ENCODE measurements around the gene SARS1.
A peak's percentile ranks its signal among the peaks of the same experiment; 100 is the strongest.

DNA sequence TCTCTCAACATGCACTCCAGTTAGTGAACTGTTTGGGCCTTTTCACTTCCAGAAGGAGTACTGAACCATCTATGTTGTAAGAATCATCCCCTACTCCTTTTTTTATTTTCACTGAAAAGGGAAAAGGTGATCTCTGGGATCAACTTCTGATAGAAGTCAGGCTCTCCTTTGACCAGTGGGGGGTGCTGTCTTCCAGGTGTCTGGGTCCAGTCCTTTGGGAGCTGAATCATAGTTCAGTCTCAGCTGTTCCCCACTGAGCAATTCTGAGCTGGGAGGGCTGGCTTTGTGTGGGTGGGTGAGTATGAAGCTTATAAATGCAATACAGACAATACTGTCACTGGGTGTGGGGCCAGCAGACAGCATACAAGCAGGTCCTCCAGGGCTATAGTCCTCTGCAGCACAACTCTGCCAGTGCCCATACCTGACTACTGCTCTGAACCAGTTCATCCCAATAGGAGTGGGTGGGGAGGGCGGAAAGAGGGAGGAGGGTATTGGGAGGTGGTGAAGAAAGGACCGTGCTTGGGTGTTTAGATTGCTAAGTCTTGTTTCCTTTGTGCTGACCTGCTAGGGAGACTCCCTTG lies 12.5 kb upstream of the SARS1 start:
- TF ChIP-seq, protein P1, sequence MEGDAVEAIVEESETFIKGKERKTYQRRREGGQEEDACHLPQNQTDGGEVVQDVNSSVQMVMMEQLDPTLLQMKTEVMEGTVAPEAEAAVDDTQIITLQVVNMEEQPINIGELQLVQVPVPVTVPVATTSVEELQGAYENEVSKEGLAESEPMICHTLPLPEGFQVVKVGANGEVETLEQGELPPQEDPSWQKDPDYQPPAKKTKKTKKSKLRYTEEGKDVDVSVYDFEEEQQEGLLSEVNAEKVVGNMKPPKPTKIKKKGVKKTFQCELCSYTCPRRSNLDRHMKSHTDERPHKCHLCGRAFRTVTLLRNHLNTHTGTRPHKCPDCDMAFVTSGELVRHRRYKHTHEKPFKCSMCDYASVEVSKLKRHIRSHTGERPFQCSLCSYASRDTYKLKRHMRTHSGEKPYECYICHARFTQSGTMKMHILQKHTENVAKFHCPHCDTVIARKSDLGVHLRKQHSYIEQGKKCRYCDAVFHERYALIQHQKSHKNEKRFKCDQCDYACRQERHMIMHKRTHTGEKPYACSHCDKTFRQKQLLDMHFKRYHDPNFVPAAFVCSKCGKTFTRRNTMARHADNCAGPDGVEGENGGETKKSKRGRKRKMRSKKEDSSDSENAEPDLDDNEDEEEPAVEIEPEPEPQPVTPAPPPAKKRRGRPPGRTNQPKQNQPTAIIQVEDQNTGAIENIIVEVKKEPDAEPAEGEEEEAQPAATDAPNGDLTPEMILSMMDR (IDR thresholded peaks at IDR 0.05): peak in 4 of 6 experiments; percentile 31 to 60 (median 46)
- no peak for TF ChIP-seq POLR2A (IDR thresholded peaks at IDR 0.05)

All from Peyer's patch (tissue), 4 donors.